ENCODE data around the gene PM20D1.
A peak's percentile ranks its signal among the peaks of the same experiment; 100 is the strongest.
"Not testable (repeated sequence)": the region's sequence is repeated elsewhere in the genome, so short reads cannot be mapped to it uniquely, and the experiment has no call there.

PM20D1 gene

DNA sequence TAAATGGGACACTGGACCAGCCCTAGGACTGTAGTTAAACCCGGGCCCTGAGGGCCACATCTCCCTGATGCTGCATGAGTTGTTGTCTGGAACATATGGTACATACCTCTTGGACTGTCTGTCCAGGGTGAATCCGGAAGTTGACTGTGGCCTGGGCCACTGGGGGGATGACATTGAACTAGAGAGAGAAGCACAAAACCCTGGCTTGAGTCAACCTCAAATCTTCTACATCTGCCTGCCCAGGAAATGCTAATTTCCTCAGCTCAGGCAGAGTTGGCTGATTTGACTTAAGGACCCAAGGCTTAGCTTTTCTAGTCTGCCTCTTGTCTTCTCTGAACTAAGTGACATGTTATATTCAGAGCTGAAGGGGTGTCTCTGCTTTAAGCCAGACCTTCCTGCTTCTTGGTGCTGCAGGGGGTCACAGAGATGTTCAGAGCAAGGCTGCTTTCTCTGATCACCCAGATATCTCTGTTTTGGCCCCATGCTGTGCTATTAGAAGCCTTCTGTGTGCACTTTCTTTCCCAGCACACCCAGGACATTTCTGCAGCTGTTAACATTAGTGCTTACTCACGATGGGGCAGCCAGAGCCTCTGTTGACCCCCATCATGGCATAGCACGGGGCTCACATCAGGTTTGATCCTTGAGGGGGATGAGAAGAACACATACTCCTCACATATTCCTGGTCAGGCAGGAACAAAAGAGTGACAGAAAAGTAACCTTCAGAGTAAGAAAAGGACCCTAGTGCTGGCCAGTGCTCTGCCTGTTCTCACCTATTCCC is 9.6 kb downstream of the PM20D1 start:
- DNase-seq: no peak

DNA sequence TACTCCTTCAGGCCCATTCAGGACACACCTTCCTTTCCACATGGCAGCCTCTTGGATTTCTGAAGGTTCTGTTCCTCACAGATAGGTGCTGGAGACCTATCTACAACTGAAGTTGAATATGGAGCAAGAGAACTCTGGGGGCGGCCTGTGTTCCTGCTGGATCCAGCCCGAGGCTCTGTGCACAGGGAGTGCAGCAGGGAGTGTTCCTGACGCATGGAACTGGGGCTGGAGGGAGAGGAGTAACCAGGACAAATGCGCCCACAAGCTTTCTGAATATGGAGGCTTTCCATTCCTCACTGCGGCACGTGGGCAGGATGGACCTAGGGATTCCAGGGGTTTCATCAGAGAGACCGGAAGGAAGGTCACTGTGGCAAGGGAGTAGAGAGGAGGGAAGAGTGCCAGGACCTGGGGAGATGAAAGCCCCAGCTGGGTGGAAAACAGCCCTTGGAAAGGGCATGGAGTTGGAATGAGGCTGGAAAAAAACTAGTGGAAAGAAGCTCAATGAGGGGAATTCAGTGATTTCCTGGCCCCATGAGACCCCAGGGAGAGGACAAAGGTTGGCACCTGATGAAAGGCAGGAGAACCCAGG is 12.5 kb downstream of the PM20D1 start:
- no peak for DNase-seq

DNA sequence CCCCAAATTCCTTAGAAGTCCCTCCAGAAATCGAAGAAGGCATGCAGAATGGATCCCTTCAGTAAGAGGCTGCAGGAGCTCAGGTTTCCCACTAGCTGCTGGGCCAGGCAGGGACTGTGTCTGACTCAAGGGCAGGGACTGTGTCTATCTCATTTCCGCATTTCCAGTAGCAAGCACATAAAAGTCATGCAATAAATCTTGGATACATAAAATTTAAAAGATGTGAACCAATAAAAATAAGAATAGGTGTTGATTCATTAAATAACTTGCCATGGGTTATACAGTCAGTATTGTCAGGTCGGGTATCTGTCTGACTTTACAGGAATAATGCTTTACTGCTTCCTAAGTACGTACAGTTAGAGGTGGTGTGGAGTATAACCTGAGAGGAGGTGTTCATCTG is 15.2 kb downstream of the PM20D1 start:
- DNase-seq: no peak

DNA sequence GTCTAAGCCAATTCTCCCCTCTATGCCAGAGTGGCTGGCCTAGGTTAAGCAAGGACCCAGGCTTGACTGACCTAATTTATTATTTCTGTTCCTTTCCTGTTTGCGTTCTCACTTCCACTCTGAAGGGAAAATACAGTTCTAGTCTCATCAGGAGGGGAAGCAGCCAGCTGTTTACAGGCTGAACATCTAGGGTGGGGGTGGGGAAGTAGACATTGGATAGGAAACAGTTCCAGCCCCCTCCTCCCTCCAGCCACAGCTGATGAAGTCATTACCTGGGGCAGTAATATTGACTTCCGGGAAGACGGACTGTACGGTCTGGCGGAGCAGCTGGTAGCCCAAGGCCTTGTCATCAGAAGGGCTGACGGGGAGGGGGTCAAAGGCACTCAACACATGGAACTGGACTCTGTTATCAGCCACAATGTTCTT is 17.6 kb downstream of the PM20D1 start:
- no peak for DNase-seq

DNA sequence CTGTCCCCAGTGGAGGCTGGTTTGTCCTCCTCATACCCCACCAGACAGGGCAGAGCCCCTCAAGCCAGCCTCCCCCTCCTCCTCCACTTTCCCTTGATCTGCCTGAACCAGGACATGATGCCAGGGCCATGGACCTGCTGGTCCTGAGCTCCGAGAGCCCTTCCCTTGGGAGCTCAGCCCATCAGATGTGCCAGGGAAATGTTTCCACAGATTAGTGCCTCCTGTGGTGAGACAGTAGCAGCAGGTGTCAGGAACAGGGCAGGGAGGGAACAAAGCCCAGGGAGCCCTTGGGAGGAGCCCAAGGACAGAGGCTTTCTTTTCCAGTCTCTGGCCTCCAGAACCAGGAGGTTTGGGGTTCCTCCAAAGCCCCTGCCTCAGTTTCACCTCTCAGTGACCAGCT is 22.3 kb downstream of the PM20D1 start:
- DNase-seq: no peak

DNA sequence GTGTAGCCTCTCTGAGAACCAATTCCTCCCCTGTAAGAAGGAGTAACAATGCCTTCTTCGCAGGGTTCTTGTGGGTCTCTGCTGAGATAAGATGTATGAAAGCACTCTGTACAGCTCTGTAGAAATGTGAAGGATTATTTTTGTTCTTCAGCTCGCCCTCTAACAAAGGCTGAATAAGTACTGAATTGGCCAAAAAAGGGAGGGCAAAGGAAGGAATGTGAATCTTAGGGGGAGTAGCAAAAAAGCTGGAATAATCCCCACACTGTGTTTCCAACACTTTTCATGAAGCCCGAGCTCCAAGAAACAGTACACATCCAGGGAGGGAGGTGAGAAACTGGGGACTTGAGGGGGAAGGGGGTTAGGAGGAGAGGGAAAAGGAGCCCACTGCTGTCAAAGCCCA is 22.9 kb downstream of the PM20D1 start:
- DNase-seq: no peak

DNA sequence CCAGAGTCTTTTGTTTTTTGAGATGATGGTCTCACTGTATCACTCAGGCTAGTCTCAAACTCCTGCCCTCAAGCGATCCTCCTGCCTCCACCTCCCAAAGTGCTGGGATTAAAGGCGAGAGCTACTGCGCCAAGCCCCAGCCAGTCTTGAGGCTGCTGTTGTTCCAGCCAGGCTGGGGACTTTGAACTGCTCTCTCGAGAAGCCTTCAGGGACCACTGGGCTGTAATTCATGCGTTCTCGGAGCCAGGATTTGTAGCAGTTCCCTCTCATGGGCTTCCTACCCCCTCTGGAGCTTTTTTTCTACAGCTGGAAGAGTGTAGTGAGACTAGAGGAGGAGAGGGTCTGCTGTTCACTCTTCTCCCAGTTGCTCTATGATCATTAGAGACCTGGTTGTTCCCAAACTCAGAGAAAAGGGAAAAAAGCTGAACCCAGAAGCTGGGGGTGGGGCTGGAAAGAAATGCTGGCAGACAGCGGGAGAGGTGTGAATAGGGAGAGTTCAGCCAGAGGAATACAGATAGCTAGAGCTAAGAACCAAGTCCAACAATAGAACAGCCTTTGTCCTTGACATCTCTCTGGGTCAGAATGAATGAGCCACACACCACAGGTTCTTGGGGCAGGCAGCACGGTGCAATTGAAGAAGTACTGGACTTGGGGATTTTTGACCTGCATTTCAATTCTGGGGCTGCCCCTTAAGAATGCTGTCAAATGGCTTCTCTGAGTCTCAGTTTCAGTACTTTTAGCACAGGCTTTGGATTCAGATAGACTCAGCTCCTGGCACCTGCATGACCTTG is 23.7 kb downstream of the PM20D1 start:
- no peak for DNase-seq

DNA sequence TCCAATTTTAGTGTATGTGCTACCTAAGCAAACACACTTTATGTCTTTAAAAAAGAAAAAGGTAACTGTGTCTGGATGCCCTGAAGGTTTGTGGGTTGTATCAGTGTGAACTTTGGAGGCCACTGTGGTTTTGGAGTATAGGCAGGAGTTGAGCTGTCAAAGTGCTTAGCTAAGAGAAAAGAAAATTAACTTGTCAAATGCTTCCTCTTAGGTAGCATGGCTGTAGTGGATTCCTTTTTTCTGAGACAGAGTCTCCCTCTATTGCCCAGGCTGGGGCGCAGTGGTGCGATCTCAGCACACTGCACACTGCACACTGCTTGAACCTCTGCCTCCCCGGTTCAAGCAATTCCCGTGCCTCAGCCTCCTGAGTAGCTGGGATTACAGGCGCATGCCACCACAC is 25.8 kb downstream of the PM20D1 start:
- DNase-seq: no peak

DNA sequence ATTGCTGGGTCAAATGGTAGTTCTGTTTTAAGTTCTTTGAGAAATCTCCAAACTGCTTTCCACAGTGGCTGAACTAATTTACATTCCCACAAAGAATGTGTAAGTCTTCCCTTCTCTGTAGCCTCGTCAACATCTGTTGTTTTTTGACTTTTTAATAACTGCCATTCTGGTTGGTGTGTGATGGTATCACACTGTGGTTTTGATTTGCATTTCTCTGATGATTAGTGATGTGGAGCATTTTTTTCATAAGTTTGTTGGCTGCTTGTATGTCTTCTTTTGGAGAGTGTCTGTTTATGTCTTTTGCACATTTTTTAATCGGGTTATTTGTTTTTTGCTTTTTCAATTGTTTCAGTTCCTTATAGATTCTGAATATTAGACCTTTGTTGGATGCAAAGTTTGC is 26.7 kb downstream of the PM20D1 start:
- DNase-seq: not testable (repeated sequence)

DNA sequence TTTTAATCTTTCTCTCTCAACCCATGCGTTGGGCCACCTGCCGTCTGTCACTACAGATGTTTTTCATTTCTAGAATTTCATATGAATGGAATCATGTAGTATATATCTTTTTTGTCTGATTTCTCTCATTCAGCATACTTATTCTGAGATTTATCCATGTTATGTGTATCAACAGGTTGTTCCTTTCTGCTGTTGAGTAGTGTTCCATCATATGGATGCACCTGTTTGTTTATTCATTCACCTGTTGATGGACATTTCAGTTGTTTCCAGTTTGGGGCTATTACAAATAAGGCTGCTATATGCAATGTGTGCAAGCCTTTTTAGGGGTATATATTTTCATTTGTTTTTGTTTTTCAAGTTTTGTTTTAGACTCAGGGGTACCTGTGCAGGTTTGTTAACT is 27.5 kb downstream of the PM20D1 start:
- no peak for DNase-seq

DNA sequence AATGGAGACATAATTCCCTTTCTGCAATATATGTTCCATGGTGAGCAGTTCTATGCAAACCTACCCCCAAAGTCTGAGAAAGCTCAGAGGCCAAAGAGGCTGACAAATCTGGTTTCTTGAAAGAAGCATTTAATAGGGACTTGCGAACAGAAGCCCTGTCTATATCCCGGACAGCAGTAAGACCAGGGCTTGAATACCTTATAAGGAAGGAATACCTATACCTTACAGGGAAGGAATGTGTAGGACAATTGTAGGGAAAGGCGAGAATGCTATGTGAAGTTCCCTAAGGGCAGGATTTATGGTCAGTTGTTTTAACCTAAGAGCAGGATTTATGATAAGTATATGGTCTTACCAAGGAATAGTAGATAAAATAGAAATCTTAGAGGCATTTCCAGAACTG is 31.9 kb downstream of the PM20D1 start:
- no peak for DNase-seq

DNA sequence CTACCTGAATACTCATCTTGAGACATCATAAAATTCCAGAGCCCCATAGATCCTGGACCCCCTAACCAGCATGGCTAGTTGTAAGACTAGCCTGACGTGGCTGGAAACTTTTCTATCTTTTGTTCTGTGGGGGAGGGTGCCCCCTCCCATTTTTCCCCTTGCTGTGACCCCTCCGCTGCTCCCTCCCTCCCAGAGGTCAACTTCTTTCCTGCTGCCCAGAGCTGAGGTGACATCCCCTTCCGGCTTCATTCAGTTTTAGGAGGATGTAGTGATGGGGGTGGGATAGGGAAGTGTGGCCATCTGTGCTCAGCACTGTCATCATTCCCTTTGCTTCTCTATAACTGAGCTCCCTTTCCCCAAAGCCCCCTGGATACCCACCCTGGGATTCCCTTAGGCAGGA is 32.6 kb downstream of the PM20D1 start:
- no peak for DNase-seq

DNA sequence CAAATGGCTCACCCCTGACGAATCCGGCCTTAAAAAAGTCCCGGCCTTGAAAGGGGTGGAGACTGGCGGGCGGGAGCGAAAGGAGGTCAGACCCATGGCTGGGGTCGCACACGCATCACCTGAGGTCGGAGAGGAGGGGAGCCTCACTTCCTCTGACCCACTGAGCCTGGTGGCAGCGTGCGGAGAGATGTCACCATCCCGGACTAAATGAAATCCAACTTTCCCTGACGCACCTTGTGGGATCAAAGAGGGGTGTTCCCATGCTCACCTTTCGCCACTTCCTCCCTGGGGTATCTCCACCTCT is 36.2 kb downstream of the PM20D1 start:
- no peak for DNase-seq

DNA sequence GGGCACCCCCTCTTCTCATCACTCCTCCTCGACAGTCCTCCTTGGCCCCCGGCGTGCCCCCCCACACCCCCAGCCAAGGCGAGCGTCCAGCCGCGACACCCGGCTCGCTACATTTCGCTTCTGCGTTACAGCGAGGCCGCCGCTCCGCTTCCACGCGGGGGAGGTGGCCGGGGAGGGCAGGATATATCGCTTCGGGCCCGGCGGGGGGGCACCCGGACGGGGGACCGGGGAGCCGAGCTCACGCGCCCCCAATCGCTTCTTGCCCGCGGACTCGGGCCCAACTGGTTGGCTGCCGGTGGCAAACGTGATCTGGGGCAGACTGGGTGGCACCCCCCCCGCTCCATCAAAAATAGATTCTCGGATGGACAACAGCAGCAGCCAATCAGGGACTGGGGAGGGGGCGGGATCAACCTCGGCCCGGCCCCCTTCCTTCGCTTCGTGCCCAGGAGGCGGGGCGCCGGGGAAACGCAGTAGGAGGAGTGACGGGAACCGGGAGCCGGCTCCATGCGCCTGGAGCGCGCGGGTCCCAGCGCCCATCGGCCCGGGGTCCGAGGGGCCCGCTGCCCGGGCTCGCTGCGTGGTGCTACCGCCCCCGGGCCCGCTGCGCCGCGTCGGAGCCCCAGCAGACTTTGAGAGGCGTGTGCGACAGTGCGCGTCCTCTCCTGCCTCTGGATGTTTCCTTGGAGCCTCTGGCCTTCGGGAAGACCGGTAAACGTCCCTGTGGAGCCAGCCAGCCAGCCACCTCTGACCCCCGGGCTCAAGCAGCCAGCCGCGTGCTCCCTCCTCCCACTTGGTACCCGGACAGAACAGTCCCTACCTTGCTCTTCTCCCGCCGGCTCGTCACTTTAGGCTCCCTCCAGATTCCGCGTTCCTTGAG is 36.8 kb downstream of the PM20D1 start, which contains the start of gene SLC41A1:
Gene SLC41A1, minus strand, starts transcription at position 321 of the 877 bp plus-strand sequence. CDS start 2,757 bp downstream, outside the sequence.
- DNase-seq: peak; percentile 89 to 93

DNA sequence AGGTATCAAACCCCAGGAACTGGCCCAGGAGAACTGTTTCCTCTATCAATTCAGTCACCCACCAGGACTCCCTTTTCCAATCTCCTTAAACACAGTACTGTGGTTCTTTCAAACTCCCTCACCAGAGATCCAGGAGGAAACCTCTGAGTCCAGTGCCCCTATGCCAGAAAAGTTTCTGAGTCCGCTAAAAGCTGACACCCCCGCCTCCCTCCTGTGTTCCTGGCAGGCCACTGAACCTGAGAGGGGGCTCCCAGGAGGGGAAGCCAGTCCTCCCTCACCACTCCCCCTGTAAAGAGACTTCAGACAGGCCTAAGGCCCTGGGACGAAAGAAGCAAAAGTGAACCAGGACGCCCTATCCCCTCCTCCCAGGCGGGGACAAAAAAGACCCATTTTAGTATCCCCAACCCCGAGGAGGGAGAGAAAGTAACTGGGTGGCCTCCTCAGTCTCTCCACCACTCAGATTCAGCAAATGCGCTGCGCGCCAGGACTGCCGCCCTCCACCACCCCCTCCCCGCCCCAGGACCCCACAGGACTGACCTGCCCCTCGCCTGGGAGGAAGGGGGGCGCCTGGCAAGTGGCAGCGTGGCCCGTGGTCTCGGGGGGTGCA is 37.6 kb downstream of the PM20D1 start:
- DNase-seq: peak; percentile 26 to 30

DNA sequence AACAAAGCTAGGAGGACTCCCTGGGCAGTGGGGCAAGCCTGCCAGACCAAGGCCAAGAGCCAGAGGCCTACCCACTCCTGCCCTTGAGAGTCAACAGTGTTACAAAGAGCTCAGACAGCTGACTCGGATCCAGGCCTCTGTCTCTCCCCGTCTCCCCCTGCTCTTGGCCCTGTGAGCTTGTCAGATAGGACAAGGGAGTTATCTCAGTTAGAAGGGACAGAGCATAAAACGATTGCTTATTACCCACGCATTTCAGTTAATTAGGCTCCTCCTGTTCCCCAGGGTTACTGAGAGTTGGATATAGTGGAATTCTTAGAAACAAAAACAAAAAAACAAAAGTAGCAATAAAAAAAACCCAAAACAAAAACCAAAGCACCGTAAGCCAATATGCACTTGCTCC is 38.3 kb downstream of the PM20D1 start:
- no peak for DNase-seq

DNA sequence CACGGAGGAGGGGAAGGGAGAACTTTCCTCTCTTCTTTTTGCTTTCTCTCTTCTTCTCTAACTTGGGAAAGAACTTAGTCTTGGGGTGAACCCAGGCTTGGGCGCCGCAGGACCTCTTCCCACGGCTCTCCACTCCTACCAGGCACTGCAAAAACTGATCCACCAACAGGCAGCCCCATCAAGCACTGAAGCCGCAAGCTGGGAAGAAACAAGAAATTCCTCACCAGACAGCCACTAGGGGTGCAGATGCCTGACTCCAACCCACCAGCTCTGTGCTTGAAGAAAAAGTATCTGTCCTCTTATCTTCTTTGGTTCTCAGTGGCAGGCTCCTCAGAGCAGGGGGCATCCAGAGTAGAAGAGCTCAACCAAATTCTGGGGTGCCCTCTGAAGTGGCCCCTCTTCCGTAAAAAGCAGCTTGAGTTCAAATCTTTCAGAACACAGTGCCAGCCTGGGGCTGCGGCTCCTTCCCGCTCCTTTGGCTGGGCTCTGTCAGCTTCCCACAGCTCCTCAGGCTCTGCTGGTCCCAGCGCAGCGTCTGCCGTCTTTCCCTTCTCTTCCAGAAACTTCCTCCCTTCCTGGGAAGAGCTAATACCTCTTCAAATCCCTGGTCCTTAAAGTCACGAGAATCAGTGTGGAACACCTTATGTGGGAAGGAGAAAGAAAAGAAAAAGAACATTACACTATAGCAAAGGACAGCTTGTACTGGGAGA is 39.3 kb downstream of the PM20D1 start:
- no peak for DNase-seq

DNA sequence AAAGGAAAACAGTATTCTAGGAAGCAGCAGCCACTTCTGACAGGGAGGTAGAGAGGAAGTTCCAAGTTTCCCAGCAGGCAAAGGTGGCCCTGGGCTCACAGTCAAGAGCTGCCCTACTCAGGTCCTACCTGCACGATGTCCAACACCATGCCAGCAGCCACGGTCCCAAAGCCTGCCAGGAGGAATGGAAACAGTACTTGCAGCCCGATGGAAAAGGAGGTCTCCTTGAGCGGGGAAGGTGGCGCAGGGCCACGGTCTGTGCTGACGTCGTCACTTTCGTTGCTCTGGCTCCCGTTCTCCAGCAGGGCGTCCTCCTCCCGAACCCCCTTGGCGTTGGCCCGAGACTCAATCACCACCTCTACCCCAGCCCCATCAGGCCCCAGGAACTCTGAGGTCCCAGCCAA is 40.0 kb downstream of the PM20D1 start:
- DNase-seq: no peak

DNA sequence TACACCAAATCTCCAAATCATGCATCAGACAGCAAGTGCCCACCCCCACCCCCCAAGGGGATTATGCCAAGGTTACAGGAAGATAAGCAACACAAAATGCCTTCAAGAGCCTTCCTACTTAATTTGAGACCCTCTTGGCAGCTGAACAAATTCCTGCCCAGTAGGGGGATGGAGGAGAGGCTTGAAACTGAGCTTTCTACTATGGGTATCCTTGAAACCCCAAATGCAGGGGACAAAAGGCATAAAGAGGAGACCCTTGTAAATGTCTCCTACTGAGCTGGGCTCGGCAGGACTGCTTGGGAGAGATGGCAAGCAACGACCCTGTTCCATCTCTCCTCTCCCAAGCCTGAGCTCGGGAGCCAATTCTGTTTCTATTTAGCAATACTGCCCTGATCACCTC is 40.5 kb downstream of the PM20D1 start:
- no peak for DNase-seq

DNA sequence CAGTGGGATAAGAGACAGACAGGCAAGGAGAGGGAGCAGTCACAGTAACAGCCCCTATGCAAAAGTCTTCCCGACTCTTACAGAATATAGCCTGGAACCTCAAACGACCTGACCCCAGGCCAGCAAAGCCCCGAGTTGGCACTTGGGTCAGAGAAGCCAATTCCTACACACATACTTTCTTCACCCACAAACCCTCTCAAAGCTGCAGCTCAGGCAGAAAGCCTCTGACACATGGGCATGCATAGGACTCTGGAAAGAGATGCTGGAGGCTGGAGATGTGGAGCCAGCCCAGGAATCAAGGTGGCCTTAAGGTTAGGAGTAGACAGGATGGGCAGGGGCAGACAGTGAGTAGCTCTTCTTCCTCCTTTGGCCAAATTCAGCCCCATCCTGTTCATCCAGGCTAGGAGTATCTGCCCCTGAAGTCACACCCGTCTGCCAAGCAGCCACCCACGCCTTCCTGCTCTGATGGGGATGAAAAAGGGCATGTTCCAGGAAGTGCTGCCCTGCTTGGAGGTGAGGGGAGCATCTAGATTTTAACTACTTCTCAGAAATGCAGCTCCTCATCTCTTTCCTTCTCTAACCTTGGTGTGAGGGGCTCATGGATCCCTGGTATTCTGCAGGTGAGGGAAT is 44.7 kb downstream of the PM20D1 start:
- peak; percentile 67 to 76 for DNase-seq

DNA sequence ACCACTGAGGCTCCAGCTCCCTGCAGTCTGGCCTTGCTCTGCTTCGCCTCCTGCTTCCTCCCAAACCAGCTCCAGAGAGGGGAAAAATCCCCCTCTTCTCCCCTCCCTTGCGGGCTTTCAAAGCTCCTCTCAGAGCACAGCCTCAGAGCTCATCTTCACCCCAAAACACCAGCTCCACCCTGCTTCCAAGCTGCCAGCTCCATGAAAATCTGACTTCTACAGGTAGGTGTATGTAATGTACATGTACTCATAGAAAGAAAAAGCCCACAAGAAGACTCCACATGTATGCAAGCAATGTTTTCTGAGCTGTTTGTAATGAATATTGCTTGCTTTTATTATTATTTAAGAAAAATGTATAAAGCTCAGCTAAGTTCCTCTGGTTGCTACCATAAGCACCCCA is 45.3 kb downstream of the PM20D1 start:
- DNase-seq: no peak
